Activated naive CD8-positive, alpha-beta T cell (primary cell): ENCODE data around the gene TENT5C.
A peak's percentile ranks its signal among the peaks of the same experiment; 100 is the strongest.

Source experiments
- H3K27ac Mint-ChIP-seq: one replicate; pipeline ENCODE4 v1.8.0; 2021; ENCODE audit warnings: mixed read lengths
- H3K27me3 Mint-ChIP-seq: one replicate; pipeline ENCODE4 v1.8.0; 2021; ENCODE audit warnings: mixed read lengths
- H3K36me3 Mint-ChIP-seq: one replicate; pipeline ENCODE4 v1.8.0; 2021; ENCODE audit warnings: mixed read lengths
- H3K4me1 Mint-ChIP-seq: one replicate; pipeline ENCODE4 v1.8.0; 2021; ENCODE audit warnings: low read depth, mixed read lengths
- H3K4me3 Mint-ChIP-seq: one replicate; pipeline ENCODE4 v1.8.0; 2021; ENCODE audit warnings: mild to moderate bottlenecking, mixed read lengths
- H3K9me3 Mint-ChIP-seq: one replicate; pipeline ENCODE4 v1.8.0; 2021; ENCODE audit warnings: low read depth, mixed read lengths

Gene TENT5C

GRCh38 chr1:117594261-117594990 is 11.4 kb upstream of the TENT5C start:
- Mint-ChIP-seq H3K4me1 (no peaks in the 10 kb centered on the region), H3K9me3 (no peaks in the 10 kb centered on the region), H3K36me3 (no peaks in the 10 kb centered on the region), H3K4me3 (no peak overlapping the region), H3K27me3 (peaks cover 5% of the 10 kb centered on the region), H3K27ac (no peak overlapping the region)

DNA sequence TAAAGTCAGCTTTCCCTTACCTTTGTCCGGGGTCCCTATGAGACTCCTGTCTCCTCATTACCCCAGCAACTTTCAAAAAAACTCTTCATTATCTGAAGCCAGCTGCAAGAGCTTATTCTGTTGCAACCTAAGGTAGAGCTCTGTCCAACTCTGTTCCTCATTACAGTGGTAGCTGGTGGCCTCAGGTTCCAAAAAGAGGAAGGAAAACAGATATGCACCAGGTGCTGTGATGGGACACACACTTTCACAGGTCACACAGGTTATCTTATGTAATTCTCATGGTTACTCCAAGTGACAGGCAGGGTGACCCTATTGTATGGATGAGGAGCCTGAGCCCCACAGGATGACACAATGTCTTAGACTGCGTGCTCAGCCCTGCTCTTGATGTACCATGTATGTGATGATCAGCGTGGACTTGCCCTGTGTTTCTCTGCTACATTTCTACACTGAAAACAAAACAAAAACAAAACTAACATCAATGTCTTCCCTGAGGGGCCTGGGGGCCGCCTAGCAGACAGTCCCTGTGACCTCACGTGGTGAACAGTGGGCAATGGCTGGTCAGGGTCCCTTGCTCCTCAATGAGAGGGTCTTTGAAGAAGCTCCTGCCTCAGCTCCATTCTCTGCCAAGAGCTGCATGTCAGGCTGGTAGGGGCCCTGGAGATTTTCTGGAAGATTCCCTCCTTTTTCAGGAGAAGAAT is 9.7 kb upstream of the TENT5C start:
- Mint-ChIP-seq H3K36me3 (no peaks in the 10 kb centered on the region), H3K4me3 (no peak overlapping the region), H3K27ac (no peak overlapping the region), H3K4me1 (no peaks in the 10 kb centered on the region), H3K9me3 (no peaks in the 10 kb centered on the region), H3K27me3 (peaks cover 5% of the 10 kb centered on the region)

GRCh38 chr1:117598489-117598888 is 7.4 kb upstream of the TENT5C start:
- Mint-ChIP-seq H3K27me3 (peaks cover 2% of the 10 kb centered on the region), H3K36me3 (no peaks in the 10 kb centered on the region), H3K9me3 (no peaks in the 10 kb centered on the region), H3K27ac (no peak overlapping the region), H3K4me1 (no peaks in the 10 kb centered on the region), H3K4me3 (no peak overlapping the region)

GRCh38 chr1:117599286-117600221 is 6.3 kb upstream of the TENT5C start:
- Mint-ChIP-seq H3K27me3 (peaks cover 2% of the 10 kb centered on the region), H3K4me1 (peaks cover under 1% of the 10 kb centered on the region), H3K4me3 (no peak overlapping the region), H3K27ac (no peak overlapping the region), H3K36me3 (no peaks in the 10 kb centered on the region), H3K9me3 (no peaks in the 10 kb centered on the region)

GRCh38 chr1:117600325-117600943 is 5.4 kb upstream of the TENT5C start:
- peaks cover 4% of the 10 kb centered on the region for H3K4me1 Mint-ChIP-seq
- H3K4me3 Mint-ChIP-seq = no peak overlapping the region
- H3K9me3 Mint-ChIP-seq = no peaks in the 10 kb centered on the region
- H3K27ac Mint-ChIP-seq = no peak overlapping the region
- peaks cover 2% of the 10 kb centered on the region for H3K27me3 Mint-ChIP-seq
- no peaks in the 10 kb centered on the region for H3K36me3 Mint-ChIP-seq

DNA sequence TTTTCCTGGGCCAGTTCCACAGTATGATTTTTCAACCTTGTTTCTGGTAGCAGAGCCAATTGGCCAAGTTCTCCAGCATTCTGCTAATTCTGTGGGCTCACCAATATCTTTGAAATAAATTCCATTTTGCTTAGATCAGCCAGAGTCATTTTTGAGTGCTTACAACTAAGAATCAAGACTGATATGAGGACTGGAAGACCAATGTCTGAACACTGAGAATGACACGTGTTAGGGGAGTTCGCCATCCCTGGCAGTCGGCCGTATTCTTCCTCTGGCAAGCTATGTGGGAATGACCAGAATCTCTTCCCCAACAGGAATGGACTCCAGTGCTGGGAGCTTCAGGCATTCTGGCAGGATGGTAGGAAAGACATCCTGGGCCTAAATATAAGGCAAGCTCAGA is 4.9 kb upstream of the TENT5C start:
- H3K4me1 Mint-ChIP-seq = peaks cover 6% of the 10 kb centered on the region
- no peaks in the 10 kb centered on the region for H3K9me3 Mint-ChIP-seq
- no peak overlapping the region for H3K27ac Mint-ChIP-seq
- H3K36me3 Mint-ChIP-seq = no peaks in the 10 kb centered on the region
- H3K4me3 Mint-ChIP-seq = no peak overlapping the region
- H3K27me3 Mint-ChIP-seq = peaks cover 2% of the 10 kb centered on the region

GRCh38 chr1:117602862-117603261 is 3.0 kb upstream of the TENT5C start:
- H3K4me3 Mint-ChIP-seq = no peak overlapping the region
- no peak overlapping the region for H3K27ac Mint-ChIP-seq
- H3K4me1 Mint-ChIP-seq = peaks cover 19% of the 10 kb centered on the region
- no peaks in the 10 kb centered on the region for H3K36me3 Mint-ChIP-seq
- H3K27me3 Mint-ChIP-seq = no peaks in the 10 kb centered on the region
- H3K9me3 Mint-ChIP-seq = no peaks in the 10 kb centered on the region

DNA sequence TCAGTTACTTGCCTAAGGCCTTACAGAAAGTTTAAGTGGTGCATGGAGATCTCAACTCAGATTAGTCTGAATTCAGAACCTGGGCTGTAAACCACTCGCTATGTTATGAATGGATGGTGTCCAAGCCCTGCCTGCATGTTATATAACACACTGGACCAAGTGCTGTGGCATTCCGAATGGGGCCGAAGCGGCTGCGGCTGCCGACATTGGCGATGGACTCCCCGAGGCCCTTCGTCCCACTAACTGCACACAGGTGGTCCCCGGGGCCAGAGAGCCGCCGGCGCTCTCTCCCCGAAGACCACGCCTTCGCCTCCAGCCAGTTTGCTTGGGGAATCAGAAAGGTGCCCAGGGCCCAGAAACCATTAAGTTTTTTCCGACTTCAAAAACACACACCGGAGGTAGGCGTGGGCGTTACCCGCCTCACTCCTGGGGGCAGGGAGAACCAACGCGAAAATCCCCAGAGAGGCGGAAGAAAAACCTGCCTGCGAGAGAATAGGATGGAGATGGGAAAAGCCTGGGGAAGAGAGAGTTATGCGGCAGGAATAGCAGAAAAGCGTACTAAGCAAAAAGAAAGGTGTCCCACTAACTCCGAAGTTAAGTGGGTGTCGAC is 579 bp upstream of the TENT5C start:
- Mint-ChIP-seq H3K27me3 (no peaks in the 10 kb centered on the region), H3K27ac (peak overlapping the region; percentile 84), H3K4me1 (peaks cover 34% of the 10 kb centered on the region), H3K36me3 (no peaks in the 10 kb centered on the region), H3K9me3 (no peaks in the 10 kb centered on the region), H3K4me3 (peak overlapping the region; percentile 92)

DNA sequence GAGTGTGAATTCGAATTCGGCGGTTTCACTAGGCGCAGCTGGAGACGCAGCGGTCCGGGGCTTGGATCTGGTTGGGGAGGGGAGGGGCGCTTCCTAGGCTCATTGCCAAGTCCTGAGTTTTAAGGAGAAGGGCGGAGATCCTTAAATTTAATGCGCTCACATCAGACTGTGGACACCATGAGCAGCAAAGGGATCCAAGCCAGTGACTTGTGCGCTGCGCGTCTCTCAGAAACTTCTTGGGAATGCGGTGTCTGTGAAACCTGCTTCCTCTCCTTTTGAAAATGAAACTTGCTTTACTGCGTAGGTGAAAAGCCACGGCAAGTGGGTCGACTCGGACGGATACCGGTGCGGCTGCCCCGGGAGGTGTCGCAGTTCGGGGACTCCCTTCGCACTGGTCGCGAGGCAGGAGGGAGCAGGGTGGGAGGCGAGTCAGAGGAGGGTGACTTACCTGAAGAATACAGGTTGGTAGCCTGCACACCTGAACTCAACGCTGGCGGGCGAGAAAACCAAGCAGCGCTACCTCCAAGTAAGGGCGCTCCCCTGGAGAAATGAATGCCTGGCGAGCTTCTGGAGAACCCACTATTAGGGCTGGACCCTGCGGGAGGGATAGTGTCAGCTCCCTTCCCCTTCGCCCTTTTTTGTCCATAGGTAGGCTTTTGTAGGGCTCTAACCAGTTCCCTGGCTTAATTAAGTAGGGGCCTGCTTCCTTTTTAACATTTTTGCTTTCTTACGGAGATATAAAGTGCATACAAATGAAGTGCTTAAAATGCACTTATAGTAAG is 992 bp downstream of the TENT5C start:
- Mint-ChIP-seq H3K4me1 (peaks cover 35% of the 10 kb centered on the region), H3K9me3 (no peaks in the 10 kb centered on the region), H3K27me3 (peaks cover under 1% of the 10 kb centered on the region), H3K27ac (peak overlapping the region; percentile 28), H3K4me3 (peak overlapping the region; percentile 92), H3K36me3 (peaks cover under 1% of the 10 kb centered on the region)

- Mint-ChIP-seq H3K4me1 (peaks cover 36% of the 10 kb centered on the region), H3K4me3 (peak overlapping the region; percentile 92), H3K27ac (peak overlapping the region; percentile 29), H3K27me3 (peaks cover 2% of the 10 kb centered on the region), H3K36me3 (peaks cover 2% of the 10 kb centered on the region), H3K9me3 (no peaks in the 10 kb centered on the region)
Measured at GRCh38 chr1:117607471-117607870, 1.6 kb downstream of the TENT5C start.

DNA sequence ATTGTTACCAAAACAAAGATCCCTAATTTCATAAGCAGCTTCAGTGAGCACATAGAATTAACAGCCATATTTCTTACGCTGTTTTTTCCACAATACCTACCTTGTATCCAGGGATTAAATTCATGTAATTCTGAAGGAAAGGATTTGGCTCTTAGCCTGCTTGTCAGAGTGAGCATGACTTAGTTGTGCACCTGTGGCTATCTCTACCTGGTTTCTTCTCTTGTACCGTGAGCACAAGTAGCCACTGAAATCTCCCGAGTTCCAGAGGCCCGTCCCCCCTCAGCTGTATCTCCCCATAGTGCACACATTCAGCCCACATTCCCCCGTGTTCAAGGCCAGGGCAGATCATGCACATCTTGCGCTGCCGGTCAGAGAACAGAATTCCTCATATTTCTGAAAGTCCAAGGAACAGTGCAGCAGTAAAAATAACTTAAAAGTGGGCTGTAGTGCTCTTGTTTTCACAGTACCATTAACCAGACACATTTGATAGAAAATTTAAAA is 2.3 kb downstream of the TENT5C start:
- no peak overlapping the region for H3K27ac Mint-ChIP-seq
- peaks cover 2% of the 10 kb centered on the region for H3K36me3 Mint-ChIP-seq
- H3K9me3 Mint-ChIP-seq = no peaks in the 10 kb centered on the region
- peaks cover 2% of the 10 kb centered on the region for H3K27me3 Mint-ChIP-seq
- H3K4me1 Mint-ChIP-seq = peaks cover 36% of the 10 kb centered on the region
- H3K4me3 Mint-ChIP-seq = peak overlapping the region; percentile 92

DNA sequence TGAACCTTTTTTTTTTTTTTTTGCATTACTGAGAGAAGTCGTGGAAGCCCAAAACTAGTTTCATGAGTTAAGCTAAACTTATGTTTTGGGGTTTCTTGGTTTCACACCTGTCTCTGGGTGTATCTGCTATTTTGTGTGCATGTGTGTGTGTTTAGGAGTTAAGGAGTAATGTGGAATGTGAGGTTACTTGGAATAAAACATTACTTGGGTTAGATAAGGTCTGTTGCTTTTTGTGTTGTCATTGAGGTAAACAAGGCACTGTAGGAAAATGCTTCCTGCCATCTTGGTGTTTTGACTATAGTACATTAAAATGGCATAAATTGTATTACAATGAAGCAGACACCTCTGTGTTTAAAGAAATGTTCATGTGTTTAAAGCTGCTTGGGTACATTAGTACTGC is 2.9 kb downstream of the TENT5C start:
- Mint-ChIP-seq H3K36me3 (peaks cover 6% of the 10 kb centered on the region), H3K4me3 (peak overlapping the region; percentile 58), H3K27me3 (peaks cover 2% of the 10 kb centered on the region), H3K4me1 (peaks cover 36% of the 10 kb centered on the region), H3K9me3 (no peaks in the 10 kb centered on the region), H3K27ac (no peak overlapping the region)

GRCh38 chr1:117609471-117609911 is 3.6 kb downstream of the TENT5C start:
- no peak overlapping the region for H3K4me3 Mint-ChIP-seq

More at GRCh38 chr1:117609471-117609911, 3.6 kb downstream of the TENT5C start:
- Mint-ChIP-seq H3K27ac (no peak overlapping the region), H3K4me1 (peaks cover 36% of the 10 kb centered on the region), H3K9me3 (no peaks in the 10 kb centered on the region), H3K36me3 (peaks cover 6% of the 10 kb centered on the region), H3K27me3 (peaks cover 2% of the 10 kb centered on the region)
